KOPT-K1 (cell line): Measurements from ENCODE around the gene KIAA0825.
"Not testable (repeated sequence)": the region's sequence is repeated elsewhere in the genome, so short reads cannot be mapped to it uniquely, and the experiment has no call there.

Source experiments
- H3K27ac ChIP-seq: fragments of 200-600 bp; sonication (generic); 2 replicates; pipeline ENCODE4 v1.5.1; 2016; ENCODE audit warnings: antibody characterized with exemption, mild to moderate bottlenecking, low read depth, low read length; ENCODE audit not compliant: poor library complexity, severe bottlenecking
- H3K36me3 ChIP-seq: fragments of 200-600 bp; sonication (generic); 2 replicates; pipeline ENCODE4 v1.5.1; 2017; ENCODE audit warnings: antibody characterized with exemption, mild to moderate bottlenecking, low read length, moderate library complexity; ENCODE audit not compliant: insufficient read depth
- H3K9me3 ChIP-seq: fragments of 200-600 bp; sonication (generic); 2 replicates; pipeline ENCODE4 v1.5.1; 2017; ENCODE audit warnings: antibody characterized with exemption, low read length, mild to moderate bottlenecking; ENCODE audit not compliant: insufficient read depth, poor library complexity, severe bottlenecking

KIAA0825 gene

GRCh38 chr5:94620256-94620655 lies 1.9 kb upstream of the KIAA0825 start:
- Histone ChIP-seq H3K36me3 (no peaks in the 10 kb centered on the region), H3K27ac (no peak overlapping the region), H3K9me3 (no peaks in the 10 kb centered on the region)

- H3K27ac ChIP-seq = peak overlapping the region; percentile 84
These were observed 343 bp downstream of the KIAA0825 start for GRCh38 chr5:94618029-94618492.

GRCh38 chr5:94615862-94616261 lies 2.5 kb downstream of the KIAA0825 start:
- H3K27ac ChIP-seq = no peak overlapping the region
- no peaks in the 10 kb centered on the region for H3K9me3 ChIP-seq
- no peaks in the 10 kb centered on the region for H3K36me3 ChIP-seq

More at GRCh38 chr5:94618029-94618492, 343 bp downstream of the KIAA0825 start:
- H3K9me3 ChIP-seq = no peaks in the 10 kb centered on the region
- H3K36me3 ChIP-seq = no peaks in the 10 kb centered on the region

- H3K36me3 ChIP-seq = no peaks in the 10 kb centered on the region
- H3K9me3 ChIP-seq = no peaks in the 10 kb centered on the region
- no peak overlapping the region for H3K27ac ChIP-seq
These were observed 4.1 kb downstream of the KIAA0825 start for GRCh38 chr5:94614156-94614805.

- H3K9me3 ChIP-seq = no peaks in the 10 kb centered on the region
- H3K27ac ChIP-seq = no peak overlapping the region
- no peaks in the 10 kb centered on the region for H3K36me3 ChIP-seq
These were observed 4.8 kb downstream of the KIAA0825 start for GRCh38 chr5:94613583-94613982.

- Histone ChIP-seq H3K36me3 (no peaks in the 10 kb centered on the region), H3K9me3 (peaks cover 5% of the 10 kb centered on the region), H3K27ac (no peak overlapping the region)
These were observed 23.0 kb downstream of the KIAA0825 start for GRCh38 chr5:94595281-94595840.

GRCh38 chr5:94577466-94578245 lies 40.7 kb downstream of the KIAA0825 start:
- no peaks in the 10 kb centered on the region for H3K36me3 ChIP-seq
- H3K27ac ChIP-seq = peak overlapping the region; percentile 35
- H3K9me3 ChIP-seq = no peaks in the 10 kb centered on the region

- no peaks in the 10 kb centered on the region for H3K9me3 ChIP-seq
- H3K36me3 ChIP-seq = no peaks in the 10 kb centered on the region
- peak overlapping the region; percentile 45 for H3K27ac ChIP-seq
These were observed 43.2 kb downstream of the KIAA0825 start for GRCh38 chr5:94575196-94575595.

- H3K27ac ChIP-seq, H3K36me3 ChIP-seq, H3K9me3 ChIP-seq: not testable (repeated sequence)
These were observed 45.1 kb downstream of the KIAA0825 start for GRCh38 chr5:94573349-94573748.

GRCh38 chr5:94571415-94571814 lies 47.0 kb downstream of the KIAA0825 start:
- no peaks in the 10 kb centered on the region for H3K9me3 ChIP-seq
- no peaks in the 10 kb centered on the region for H3K36me3 ChIP-seq
- H3K27ac ChIP-seq = no peak overlapping the region

- H3K9me3 ChIP-seq = no peaks in the 10 kb centered on the region
- H3K27ac ChIP-seq = no peak overlapping the region
- no peaks in the 10 kb centered on the region for H3K36me3 ChIP-seq
These were observed 53.6 kb downstream of the KIAA0825 start for GRCh38 chr5:94564812-94565211.

- Histone ChIP-seq H3K9me3 (no peaks in the 10 kb centered on the region), H3K36me3 (no peaks in the 10 kb centered on the region), H3K27ac (no peak overlapping the region)
These were observed 56.0 kb downstream of the KIAA0825 start for GRCh38 chr5:94562327-94562971.

- Histone ChIP-seq H3K36me3 (no peaks in the 10 kb centered on the region), H3K9me3 (no peaks in the 10 kb centered on the region), H3K27ac (no peak overlapping the region)
These were observed 60.4 kb downstream of the KIAA0825 start for GRCh38 chr5:94558028-94558427.

- peaks cover 7% of the 10 kb centered on the region for H3K9me3 ChIP-seq
- H3K27ac ChIP-seq = no peak overlapping the region
- no peaks in the 10 kb centered on the region for H3K36me3 ChIP-seq
These were observed 66.5 kb downstream of the KIAA0825 start for GRCh38 chr5:94551858-94552257.
